ENCODE results near the gene DDX54.

- TF ChIP-seq CTCF (IDR thresholded peaks at IDR 0.05) (peak; percentile 86), ZFX (IDR thresholded peaks at IDR 0.05; ENCODE audit: borderline replicate concordance) (no peak)
Measured at GRCh38 chr12:113196990-113197389, 11.7 kb upstream of the DDX54 start.

All from 22Rv1 (cell line).